ENCODE measurements around the gene RTL1.

- TF ChIP-seq CTCF (IDR thresholded peaks at IDR 0.05; ENCODE audit: extremely low read depth in 1 of 2, insufficient read depth in 1 of 2, low read depth in 1 of 2, low read length in 2 of 2) (no peak), EZH2 (IDR thresholded peaks at IDR 0.05; ENCODE audit: borderline replicate concordance, low read depth, low read length, severe bottlenecking) (no peak), POLR2A (IDR thresholded peaks at IDR 0.05; ENCODE audit: low read depth, low read length) (no peak), POLR2AphosphoS5 (IDR thresholded peaks at IDR 0.05; ENCODE audit: insufficient read depth, low read depth, low read length) (no peak), FOS (IDR thresholded peaks at IDR 0.05; ENCODE audit: borderline replicate concordance, insufficient read depth, low read length) (no peak)
These were observed 22.1 kb downstream of the RTL1 start for GRCh38 chr14:100881211-100882025.

Measured in endothelial cell of umbilical vein (primary cell).